Activated effector memory CD4-positive, alpha-beta T cell treated with Interleukin-2 at 50 U/mL for 16 hours (primary cell): Measurements from ENCODE around the gene WWTR1.

Experiments
- DNase-seq: peaks from one replicate; pipeline ENCODE4 v3.0.0-alpha.2; 2020

Gene WWTR1

GRCh38 chr3:149654188-149654601 is 3.6 kb downstream of the WWTR1 start:
- no peak for DNase-seq

GRCh38 chr3:149653564-149653963 is 4.3 kb downstream of the WWTR1 start:
- no peak for DNase-seq

- no peak for DNase-seq
Observed at GRCh38 chr3:149653136-149653535, 4.7 kb downstream of the WWTR1 start.

GRCh38 chr3:149650828-149651227 is 7.0 kb downstream of the WWTR1 start:
- DNase-seq = no peak

- no peak for DNase-seq
Observed at GRCh38 chr3:149648525-149648924, 9.3 kb downstream of the WWTR1 start.

GRCh38 chr3:149647812-149648211 is 10.0 kb downstream of the WWTR1 start:
- no peak for DNase-seq

- no peak for DNase-seq
Observed at GRCh38 chr3:149647285-149647684, 10.5 kb downstream of the WWTR1 start.

- DNase-seq = no peak
Observed at GRCh38 chr3:149646181-149646766, 11.6 kb downstream of the WWTR1 start.

GRCh38 chr3:149643963-149644362 is 13.9 kb downstream of the WWTR1 start:
- no peak for DNase-seq

- DNase-seq = no peak
Observed at GRCh38 chr3:149643482-149643798, 14.4 kb downstream of the WWTR1 start.

GRCh38 chr3:149640976-149641728 is 16.7 kb downstream of the WWTR1 start:
- no peak for DNase-seq

GRCh38 chr3:149639093-149639486 is 18.7 kb downstream of the WWTR1 start:
- DNase-seq = no peak

- no peak for DNase-seq
Observed at GRCh38 chr3:149638228-149639092, 19.4 kb downstream of the WWTR1 start.

- DNase-seq = no peak
Observed at GRCh38 chr3:149635396-149635795, 22.4 kb downstream of the WWTR1 start.

GRCh38 chr3:149634573-149634972 is 23.3 kb downstream of the WWTR1 start:
- DNase-seq = no peak

GRCh38 chr3:149634072-149634471 is 23.8 kb downstream of the WWTR1 start:
- no peak for DNase-seq

GRCh38 chr3:149632225-149632624 is 25.6 kb downstream of the WWTR1 start:
- no peak for DNase-seq

- no peak for DNase-seq
Observed at GRCh38 chr3:149630806-149631205, 27.0 kb downstream of the WWTR1 start.

GRCh38 chr3:149628957-149629670 is 28.7 kb downstream of the WWTR1 start:
- DNase-seq = no peak

GRCh38 chr3:149626671-149627070 is 31.2 kb downstream of the WWTR1 start:
- no peak for DNase-seq

- DNase-seq = no peak
Observed at GRCh38 chr3:149625795-149626194, 32.0 kb downstream of the WWTR1 start.

GRCh38 chr3:149623824-149624223 is 34.0 kb downstream of the WWTR1 start:
- no peak for DNase-seq
